Left ventricle myocardium inferior (tissue), 1 donor: ENCODE results near the gene ITGA2. TPM values are rescaled to one million over a fixed set of nuclear protein-coding genes. Genes with fewer than 3 reads are reported as not detected.

Experiments used
- DNase-seq: peaks from one replicate; pipeline ENCODE4 v3.0.0-alpha.2; 2020
- H3K27ac ChIP-seq: fragments of 200-600 bp; replicated peaks from 2 replicates; pipeline ENCODE4 v1.8.0; 2021
- H3K27me3 ChIP-seq: fragments of 200-600 bp; 2 replicates; pipeline ENCODE4 v1.8.0; 2021; ENCODE audit warnings: low read depth
- H3K36me3 ChIP-seq: fragments of 200-600 bp; 2 replicates; pipeline ENCODE4 v1.8.0; 2021
- H3K4me1 ChIP-seq: fragments of 200-600 bp; 2 replicates; pipeline ENCODE4 v1.8.0; 2021
- H3K4me3 ChIP-seq: fragments of 200-600 bp; 2 replicates; pipeline ENCODE4 v1.8.0; 2021; ENCODE audit warnings: mild to moderate bottlenecking, moderate library complexity
- H3K9me3 ChIP-seq: fragments of 200-600 bp; replicated peaks from 2 replicates; pipeline ENCODE4 v1.8.0; 2021
- intact Hi-C: fragments of 100-400 bp; cut with micrococcal nuclease; formaldehyde crosslinking; loops from one replicate; pipeline ENCODE4 v1.11.0; 2022
- total RNA-seq: library from RNA; stranded (reverse); fragmentation: NEBNext Ultra II Directional; extraction: Animal tissue kit (Norgen Biotek cat#: 25700); gene quantifications from one replicate; pipeline ENCODE4 v1.2.1, GENCODE V29; 2021
- TF ChIP-seq, protein P1 (sequence below): fragments of 200-600 bp; IDR thresholded peaks from 2 replicates; pipeline ENCODE4 v1.8.0; 2021; ENCODE audit warnings: antibody characterized with exemption, mild to moderate bottlenecking, borderline replicate concordance
- donor health status: DM: no; HTN: yes; CAD: no; lungs with severe emphysema.

Gene ITGA2
- total RNA-seq, 1 donor from 2014 or later = 0.80 TPM

DNA sequence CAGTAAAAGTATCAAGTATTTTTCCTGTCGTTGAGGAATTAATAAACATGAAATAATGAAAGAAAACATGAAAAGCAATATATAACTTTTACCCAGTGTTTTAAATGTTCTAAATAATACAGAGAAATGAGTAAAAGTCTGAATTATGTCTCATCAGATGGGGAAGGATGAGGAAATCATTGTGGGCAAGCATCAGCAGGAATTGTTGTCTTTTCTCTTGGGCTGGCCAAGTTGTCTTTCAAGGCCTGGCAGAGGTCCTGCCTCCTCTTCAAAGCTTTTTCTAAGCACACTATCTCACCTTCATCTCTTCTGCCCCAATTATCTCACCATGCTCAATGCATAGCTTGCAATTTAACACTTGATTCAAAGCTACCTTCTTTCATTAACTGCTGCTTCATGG is 78.5 kb downstream of the ITGA2 start:
- Histone ChIP-seq H3K4me1 (peaks cover 9% of the 10 kb centered on the region), H3K27me3 (no peaks in the 10 kb centered on the region), H3K9me3 (no peaks in the 10 kb centered on the region), H3K36me3 (no peaks in the 10 kb centered on the region), H3K4me3 (no peak overlapping the region), H3K27ac (no peak overlapping the region)
- intact Hi-C loops = no loop called here
- TF ChIP-seq, protein P1, sequence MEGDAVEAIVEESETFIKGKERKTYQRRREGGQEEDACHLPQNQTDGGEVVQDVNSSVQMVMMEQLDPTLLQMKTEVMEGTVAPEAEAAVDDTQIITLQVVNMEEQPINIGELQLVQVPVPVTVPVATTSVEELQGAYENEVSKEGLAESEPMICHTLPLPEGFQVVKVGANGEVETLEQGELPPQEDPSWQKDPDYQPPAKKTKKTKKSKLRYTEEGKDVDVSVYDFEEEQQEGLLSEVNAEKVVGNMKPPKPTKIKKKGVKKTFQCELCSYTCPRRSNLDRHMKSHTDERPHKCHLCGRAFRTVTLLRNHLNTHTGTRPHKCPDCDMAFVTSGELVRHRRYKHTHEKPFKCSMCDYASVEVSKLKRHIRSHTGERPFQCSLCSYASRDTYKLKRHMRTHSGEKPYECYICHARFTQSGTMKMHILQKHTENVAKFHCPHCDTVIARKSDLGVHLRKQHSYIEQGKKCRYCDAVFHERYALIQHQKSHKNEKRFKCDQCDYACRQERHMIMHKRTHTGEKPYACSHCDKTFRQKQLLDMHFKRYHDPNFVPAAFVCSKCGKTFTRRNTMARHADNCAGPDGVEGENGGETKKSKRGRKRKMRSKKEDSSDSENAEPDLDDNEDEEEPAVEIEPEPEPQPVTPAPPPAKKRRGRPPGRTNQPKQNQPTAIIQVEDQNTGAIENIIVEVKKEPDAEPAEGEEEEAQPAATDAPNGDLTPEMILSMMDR = no peak
- no peak for DNase-seq

DNA sequence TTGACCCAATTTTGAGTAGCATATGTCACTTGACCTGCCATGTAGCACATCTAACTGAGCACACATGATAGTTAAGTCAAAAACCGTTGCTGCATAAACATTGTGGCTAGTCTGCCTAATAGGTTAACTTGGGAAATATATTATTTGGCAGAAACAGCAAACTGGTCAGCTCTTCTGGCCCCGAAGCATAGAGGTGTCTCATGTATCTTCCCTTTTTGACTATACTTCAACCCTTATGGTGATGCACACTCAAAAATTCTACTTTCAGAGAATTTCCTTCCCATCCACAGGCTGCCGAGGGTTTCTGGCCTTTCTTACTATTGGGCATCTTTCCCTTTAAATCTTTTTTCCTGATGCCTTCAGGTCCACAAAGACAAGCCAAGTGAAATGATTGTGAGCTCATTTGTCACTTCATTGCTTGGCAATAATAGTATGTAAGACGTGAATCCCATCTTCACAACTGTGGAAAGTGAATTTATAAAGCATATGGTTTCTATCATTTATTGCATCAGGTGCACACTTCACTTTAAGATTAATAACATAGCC is 79.2 kb downstream of the ITGA2 start:
- H3K4me3 ChIP-seq = no peak overlapping the region
- no peaks in the 10 kb centered on the region for H3K36me3 ChIP-seq
- intact Hi-C loops = no loop called here
- TF ChIP-seq, protein P1 = no peak
- H3K27ac ChIP-seq = no peak overlapping the region
- no peaks in the 10 kb centered on the region for H3K27me3 ChIP-seq
- DNase-seq = no peak
- no peaks in the 10 kb centered on the region for H3K9me3 ChIP-seq
- peaks cover 9% of the 10 kb centered on the region for H3K4me1 ChIP-seq

DNA sequence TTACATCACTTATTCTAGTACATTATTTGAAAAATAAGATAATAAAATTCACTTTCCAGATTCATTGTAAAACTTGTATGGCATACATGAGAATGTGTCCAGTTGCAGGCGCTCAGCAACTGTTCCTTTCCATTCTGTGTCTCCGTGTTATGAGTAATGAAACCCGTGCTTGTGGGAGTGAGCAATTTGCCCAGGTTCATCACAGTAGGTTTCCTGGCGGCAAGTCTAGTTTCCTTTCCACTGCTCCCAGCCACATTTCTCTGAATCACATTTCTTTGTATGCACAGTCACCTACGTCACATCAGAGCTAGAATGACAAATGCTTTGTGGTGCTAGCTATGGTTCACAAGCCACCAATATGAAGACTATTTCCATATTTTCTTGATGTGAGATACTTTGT is 80.5 kb downstream of the ITGA2 start:
- Histone ChIP-seq H3K27ac (no peak overlapping the region), H3K36me3 (no peaks in the 10 kb centered on the region), H3K9me3 (no peaks in the 10 kb centered on the region), H3K4me3 (no peak overlapping the region), H3K4me1 (peaks cover 9% of the 10 kb centered on the region), H3K27me3 (no peaks in the 10 kb centered on the region)
- DNase-seq = no peak
- intact Hi-C loops = no loop called here
- TF ChIP-seq, protein P1 = no peak

DNA sequence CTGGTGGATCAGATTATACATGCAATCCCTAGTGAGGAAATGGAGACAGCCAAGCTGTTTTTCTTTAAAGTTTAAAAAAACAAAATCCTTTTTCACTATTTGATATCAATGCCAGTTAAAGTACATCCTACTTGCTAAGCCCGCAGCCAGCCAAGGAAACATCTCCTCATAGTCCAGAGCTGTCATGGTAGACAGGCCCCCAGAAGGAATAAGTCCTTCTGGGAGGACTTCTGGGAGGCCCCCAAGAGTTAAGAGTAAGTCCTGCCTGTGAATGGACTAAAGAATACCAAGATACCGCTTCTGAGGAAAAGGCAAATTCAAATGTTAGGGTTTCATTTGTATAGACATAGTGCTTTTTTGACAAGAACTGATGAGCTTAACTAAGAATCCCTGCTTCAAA is 82.1 kb downstream of the ITGA2 start:
- Histone ChIP-seq H3K9me3 (no peaks in the 10 kb centered on the region), H3K27me3 (no peaks in the 10 kb centered on the region), H3K4me3 (no peak overlapping the region), H3K27ac (no peak overlapping the region), H3K4me1 (peaks cover 9% of the 10 kb centered on the region), H3K36me3 (no peaks in the 10 kb centered on the region)
- intact Hi-C loops = no loop called here
- TF ChIP-seq, protein P1 = no peak
- no peak for DNase-seq

DNA sequence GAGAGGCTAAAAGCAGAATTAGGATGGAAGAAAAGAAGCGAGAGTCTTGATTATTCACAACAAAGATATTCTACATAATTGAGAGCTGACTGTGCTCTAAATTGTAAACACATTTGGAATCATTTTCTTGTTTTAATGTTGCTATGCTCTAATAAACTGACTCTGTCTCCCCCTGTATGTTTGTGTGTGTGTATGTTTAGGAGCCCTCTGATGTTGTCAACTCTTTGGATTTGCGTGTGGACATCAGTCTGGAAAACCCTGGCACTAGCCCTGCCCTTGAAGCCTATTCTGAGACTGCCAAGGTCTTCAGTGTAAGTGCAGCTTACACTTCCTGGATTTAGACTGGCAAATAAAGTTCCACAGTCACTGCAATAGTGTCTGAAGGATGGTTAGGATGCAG is 82.6 kb downstream of the ITGA2 start:
- H3K4me3 ChIP-seq = no peak overlapping the region
- intact Hi-C loops = no loop called here
- peaks cover 9% of the 10 kb centered on the region for H3K4me1 ChIP-seq
- H3K27me3 ChIP-seq = no peaks in the 10 kb centered on the region
- H3K36me3 ChIP-seq = no peaks in the 10 kb centered on the region
- H3K9me3 ChIP-seq = no peaks in the 10 kb centered on the region
- TF ChIP-seq, protein P1 = no peak
- no peak overlapping the region for H3K27ac ChIP-seq
- DNase-seq = no peak
